ENCODE results near the gene TIAM2.

DNA sequence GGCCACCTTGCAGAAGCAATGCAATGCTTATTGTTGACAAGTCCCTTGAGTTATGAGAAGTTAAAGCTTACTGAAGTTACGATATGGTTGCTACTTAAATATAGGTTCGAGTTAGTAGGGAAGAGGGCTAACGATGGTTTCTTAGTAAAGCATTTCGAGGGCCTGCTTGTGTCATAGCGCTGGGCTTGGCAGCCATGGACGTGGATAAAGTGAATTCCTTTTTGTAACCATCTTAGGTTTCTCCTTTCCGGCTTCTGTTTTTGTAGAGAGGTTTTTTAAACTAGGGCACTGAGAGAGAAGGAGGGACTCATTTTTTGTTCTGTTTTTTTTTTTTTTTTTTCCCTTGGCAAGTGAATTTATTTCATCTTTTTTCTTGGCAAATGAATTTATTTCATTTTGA is 27.6 kb downstream of the TIAM2 start:
- TF ChIP-seq POLR2AphosphoS5 (IDR thresholded peaks at IDR 0.05) (no peak), CTCF (IDR thresholded peaks at IDR 0.05 in 8 of 11, conservative IDR thresholded peaks at IDR 0.05 in 3 of 11) (no peak), POLR2A (IDR thresholded peaks at IDR 0.05) (no peak)

Measured in spleen (tissue), 7 donors.